ENCODE data around the gene PEAK1. TPM values are rescaled to one million over a fixed set of nuclear protein-coding genes. Genes with fewer than 3 reads are reported as not detected.

The PEAK1 gene
- total RNA-seq, 2 donors from 2014 or later: 25.4 to 38.4 TPM

GRCh38 chr15:77291107-77291506, 128.8 kb downstream of the PEAK1 start:
- Histone ChIP-seq H3K4me3 (ENCODE audit: low read length) (no peak overlapping the region), H3K36me3 (ENCODE audit: control insufficient read depth, insufficient read depth, low read length) (no peaks in the 10 kb centered on the region), H3K9ac (ENCODE audit: extremely low read depth, low read length, poor library complexity, severe bottlenecking) (no peak overlapping the region), H3K27me3 (ENCODE audit: control insufficient read depth, insufficient read depth, low read length, poor library complexity, severe bottlenecking) (peaks cover 69% of the 10 kb centered on the region), H3K4me1 (ENCODE audit: control insufficient read depth, insufficient read depth, low read length) (no peaks in the 10 kb centered on the region), H3K27ac (ENCODE audit: low read depth, low read length) (no peak overlapping the region), H3K9me3 (ENCODE audit: control insufficient read depth, low read length) (no peaks in the 10 kb centered on the region)
- Mint-ChIP-seq H3K27ac (no peak overlapping the region), H3K36me3 (ENCODE audit: low read depth) (no peaks in the 10 kb centered on the region), H3K4me1 (peaks cover 11% of the 10 kb centered on the region), H3K27me3 (ENCODE audit: insufficient read depth) (peaks cover 72% of the 10 kb centered on the region), H3K9me3 (no peaks in the 10 kb centered on the region), H3K4me3 (no peak overlapping the region)
- DNase-seq: no peak
- no peak for TF ChIP-seq CTCF (conservative IDR thresholded peaks at IDR 0.05)
- WGBS, 2 experiments (ENCODE audit: insufficient coverage in 1 of 2, insufficient read length in 1 of 2): 93 to 100% methylated on average over 1 to 4 of the region's 4 CpGs

DNA sequence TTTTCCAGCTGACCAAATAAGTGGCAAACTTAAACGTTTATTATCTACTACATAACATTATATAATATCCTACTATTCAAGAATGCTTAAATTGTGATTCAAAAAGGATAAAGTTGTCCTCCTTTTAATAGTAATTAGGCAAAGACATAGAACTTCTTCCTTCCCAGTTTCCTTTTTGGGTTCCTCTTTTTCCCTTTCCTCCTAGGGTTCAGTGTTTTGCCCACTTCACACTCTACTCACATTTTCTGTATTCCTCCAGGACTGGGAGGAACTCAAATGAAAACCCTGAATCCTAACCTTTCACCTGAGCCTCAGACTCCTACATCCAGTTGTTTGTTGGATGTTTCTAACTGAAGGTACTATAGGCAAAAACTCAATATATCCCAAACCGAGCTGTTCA, 132.5 kb downstream of the PEAK1 start:
- Histone ChIP-seq H3K27me3 (ENCODE audit: control insufficient read depth, insufficient read depth, low read length, poor library complexity, severe bottlenecking) (peaks cover 49% of the 10 kb centered on the region), H3K9ac (ENCODE audit: extremely low read depth, low read length, poor library complexity, severe bottlenecking) (no peak overlapping the region), H3K4me3 (ENCODE audit: low read length) (no peak overlapping the region), H3K36me3 (ENCODE audit: control insufficient read depth, insufficient read depth, low read length) (no peaks in the 10 kb centered on the region), H3K27ac (ENCODE audit: low read depth, low read length) (no peak overlapping the region), H3K4me1 (ENCODE audit: control insufficient read depth, insufficient read depth, low read length) (no peaks in the 10 kb centered on the region), H3K9me3 (ENCODE audit: control insufficient read depth, low read length) (no peaks in the 10 kb centered on the region)
- H3K9me3 Mint-ChIP-seq: no peaks in the 10 kb centered on the region
- DNase-seq: no peak
- H3K36me3 Mint-ChIP-seq (ENCODE audit: low read depth): no peaks in the 10 kb centered on the region
- no peak overlapping the region for H3K27ac Mint-ChIP-seq
- H3K27me3 Mint-ChIP-seq (ENCODE audit: insufficient read depth): peaks cover 48% of the 10 kb centered on the region
- H3K4me1 Mint-ChIP-seq: peaks cover 9% of the 10 kb centered on the region
- no peak for TF ChIP-seq CTCF (conservative IDR thresholded peaks at IDR 0.05)
- no peak overlapping the region for H3K4me3 Mint-ChIP-seq
- WGBS, 2 experiments (ENCODE audit: insufficient coverage in 1 of 2, insufficient read length in 1 of 2): 86 to 89% methylated on average over 1 of the region's 2 CpGs

DNA sequence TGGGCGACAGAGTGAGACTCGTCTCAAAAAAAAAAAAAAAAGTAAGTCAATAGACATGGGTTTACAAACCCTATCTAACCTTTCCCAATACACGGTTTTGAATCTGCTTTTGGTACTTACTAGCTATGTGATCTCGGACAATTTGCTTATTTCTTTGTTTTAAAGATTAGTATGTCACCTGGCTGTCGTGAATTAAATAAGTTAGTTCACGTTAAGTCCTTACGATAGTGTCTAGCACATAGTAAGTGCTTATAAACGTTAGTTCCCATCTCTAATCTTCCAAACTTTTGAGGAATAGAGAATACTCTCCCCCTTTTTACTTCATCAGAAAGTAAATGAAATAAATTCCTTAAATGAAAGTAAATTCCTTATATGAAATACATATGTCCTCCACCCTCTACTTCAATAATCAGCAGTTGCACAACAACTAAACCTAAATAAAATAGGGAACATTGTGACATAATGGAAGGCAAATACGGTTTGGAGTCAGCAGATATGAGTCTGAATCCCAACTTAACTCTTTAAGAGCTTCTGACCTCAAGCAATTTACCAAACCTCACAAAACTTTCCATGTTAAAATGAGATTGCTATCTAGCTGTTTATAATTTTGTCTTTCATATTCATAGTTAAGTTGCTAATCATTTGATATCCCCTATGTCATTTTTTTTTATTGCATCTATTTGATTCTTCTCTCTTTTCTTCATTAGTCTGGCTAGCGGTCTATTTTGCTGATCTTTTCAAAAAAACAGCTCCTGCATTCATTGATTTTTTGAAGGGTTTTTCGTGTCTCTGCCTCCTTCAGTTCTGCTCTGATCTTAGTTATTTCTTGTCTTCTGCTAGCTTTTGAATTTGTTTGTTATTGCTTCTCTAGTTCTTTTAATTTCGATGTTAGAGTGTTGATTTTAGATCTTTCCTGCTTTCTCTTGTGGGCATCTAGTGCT, 134.6 kb downstream of the PEAK1 start:
- no peak overlapping the region for H3K27ac Mint-ChIP-seq
- Histone ChIP-seq H3K9me3 (ENCODE audit: control insufficient read depth, low read length) (no peaks in the 10 kb centered on the region), H3K9ac (ENCODE audit: extremely low read depth, low read length, poor library complexity, severe bottlenecking) (no peak overlapping the region), H3K4me1 (ENCODE audit: control insufficient read depth, insufficient read depth, low read length) (no peaks in the 10 kb centered on the region), H3K27me3 (ENCODE audit: control insufficient read depth, insufficient read depth, low read length, poor library complexity, severe bottlenecking) (peaks cover 29% of the 10 kb centered on the region), H3K36me3 (ENCODE audit: control insufficient read depth, insufficient read depth, low read length) (no peaks in the 10 kb centered on the region), H3K27ac (ENCODE audit: low read depth, low read length) (no peak overlapping the region), H3K4me3 (ENCODE audit: low read length) (no peak overlapping the region)
- TF ChIP-seq CTCF (conservative IDR thresholded peaks at IDR 0.05): no peak
- H3K27me3 Mint-ChIP-seq (ENCODE audit: insufficient read depth): peaks cover 27% of the 10 kb centered on the region
- H3K4me3 Mint-ChIP-seq: no peak overlapping the region
- DNase-seq: no peak
- H3K4me1 Mint-ChIP-seq: peaks cover 16% of the 10 kb centered on the region
- H3K36me3 Mint-ChIP-seq (ENCODE audit: low read depth): no peaks in the 10 kb centered on the region
- WGBS, 2 experiments (ENCODE audit: insufficient coverage in 1 of 2, insufficient read length in 1 of 2): 87 to 89% methylated on average over 9 to 12 of the region's 12 CpGs
- H3K9me3 Mint-ChIP-seq: no peaks in the 10 kb centered on the region

Data from endodermal cell (in vitro differentiated cells).